T-helper 2 cell (primary cell): ENCODE measurements around the gene UBR4.
A peak's percentile ranks its signal among the peaks of the same experiment; 100 is the strongest.
"Not testable (repeated sequence)": the region's sequence is repeated elsewhere in the genome, so short reads cannot be mapped to it uniquely, and the experiment has no call there.

Experiments
- DNase-seq, 5 experiments: peaks; one replicate each; pipeline versions ENCODE4 v3.0.0 to v3.0.0-alpha.2; 2012 to 2022
- total RNA-seq, 2 donors: gene quantifications; one replicate each; lab custom pipeline; 2026; lab: John Stamatoyannopoulos, UW

UBR4 gene
- 332 to 601 reads per million in 2 donors for total RNA-seq

DNA sequence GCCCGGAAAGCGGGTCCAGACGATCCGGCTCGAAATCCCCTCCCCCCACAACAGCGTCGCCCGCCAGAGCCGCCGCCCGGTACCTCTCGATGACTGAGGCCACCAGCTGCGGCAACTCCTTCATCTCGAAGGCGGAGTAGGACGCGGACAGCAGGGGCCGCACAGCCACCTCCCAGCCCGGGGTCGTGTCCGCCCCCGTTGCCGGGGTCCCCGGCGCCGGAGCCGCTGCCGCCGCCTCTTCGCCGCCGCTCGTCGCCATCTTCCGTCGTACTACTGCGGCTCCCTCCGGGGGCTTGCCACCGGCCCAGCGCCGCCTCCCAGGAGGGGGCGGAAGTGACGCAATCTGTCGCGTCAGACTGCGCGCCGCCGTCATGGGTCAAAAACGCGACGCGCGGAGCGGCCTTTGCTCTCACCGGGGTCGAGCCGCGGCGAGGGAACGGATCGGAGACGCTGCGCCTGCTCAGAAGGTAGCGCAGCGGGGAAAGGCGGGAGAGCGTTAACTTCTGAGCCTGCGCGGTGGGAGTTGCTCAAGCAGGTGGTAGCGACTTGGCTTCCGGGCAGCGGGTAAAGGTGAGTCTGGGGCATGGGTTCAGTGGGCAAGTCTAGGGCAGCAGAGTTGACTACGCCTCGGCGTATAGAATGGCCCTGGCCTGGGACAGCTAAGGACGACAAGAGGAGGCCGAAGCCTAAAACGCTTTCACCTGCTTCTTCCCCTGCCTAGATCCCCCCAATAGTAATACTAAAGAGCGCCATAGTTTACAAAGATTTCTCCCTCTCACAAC is at the start of gene UBR4:
TSS of gene UBR4 (minus strand) at position 277 of the 782 bp plus-strand sequence. CDS start at position 259, 18 bp downstream.
- peak; percentile 92 to 98 (median 96) for DNase-seq

DNA sequence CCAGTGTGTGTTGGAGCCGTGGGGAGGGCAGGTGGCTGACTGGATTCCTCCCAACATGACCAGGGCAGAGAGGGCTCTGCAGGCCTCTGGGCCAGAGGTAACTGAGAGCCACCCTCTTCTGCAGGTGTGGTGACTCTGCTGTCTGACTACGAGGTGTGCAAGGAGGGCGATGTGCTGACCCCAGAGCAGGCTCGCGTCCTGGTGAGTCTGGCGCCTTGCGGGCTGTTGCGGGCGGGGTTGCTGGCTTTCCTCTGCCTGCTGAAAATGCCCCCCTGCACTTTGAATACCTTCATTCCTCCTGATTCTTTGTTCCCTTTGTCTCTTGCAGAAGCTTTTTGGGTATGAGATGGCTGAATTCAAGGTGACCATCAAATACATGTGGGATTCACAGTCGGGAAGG is 48.3 kb upstream of the UBR4 start:
- DNase-seq = no peak

DNA sequence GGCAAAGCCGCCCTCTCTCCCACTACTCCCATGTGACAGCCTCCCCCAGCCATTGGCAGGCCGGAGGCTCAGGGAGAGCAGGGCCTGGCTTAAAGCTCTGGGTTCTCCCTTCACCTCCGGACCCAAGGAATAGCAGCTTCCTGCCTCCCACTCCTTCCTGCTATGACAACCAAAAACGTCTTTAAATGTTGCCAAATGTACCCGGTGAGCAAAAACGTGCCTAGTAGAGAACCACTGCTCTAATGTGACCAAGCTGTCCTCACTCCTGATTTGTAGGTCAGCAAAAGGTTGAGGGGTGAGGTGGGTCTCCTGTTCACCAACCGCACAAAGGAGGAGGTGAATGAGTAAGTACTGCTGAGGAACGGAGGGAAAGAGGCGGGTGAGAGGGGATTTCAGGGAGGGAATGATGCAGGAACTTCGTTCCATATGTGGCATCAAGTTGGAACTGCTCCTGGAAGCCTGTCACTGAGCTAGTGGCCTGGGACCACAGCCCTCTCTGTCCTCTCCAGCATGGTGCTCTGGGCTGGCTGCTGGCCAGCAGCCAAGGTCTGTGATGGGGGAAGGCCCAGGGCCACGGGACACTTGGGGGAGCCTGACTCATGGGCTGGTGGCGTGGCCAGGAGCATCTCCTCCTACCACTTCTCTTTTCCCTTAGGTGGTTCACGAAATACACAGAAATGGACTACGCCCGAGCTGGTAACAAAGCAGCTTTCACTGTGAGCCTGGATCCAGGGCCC is 47.3 kb upstream of the UBR4 start:
- DNase-seq = no peak

DNA sequence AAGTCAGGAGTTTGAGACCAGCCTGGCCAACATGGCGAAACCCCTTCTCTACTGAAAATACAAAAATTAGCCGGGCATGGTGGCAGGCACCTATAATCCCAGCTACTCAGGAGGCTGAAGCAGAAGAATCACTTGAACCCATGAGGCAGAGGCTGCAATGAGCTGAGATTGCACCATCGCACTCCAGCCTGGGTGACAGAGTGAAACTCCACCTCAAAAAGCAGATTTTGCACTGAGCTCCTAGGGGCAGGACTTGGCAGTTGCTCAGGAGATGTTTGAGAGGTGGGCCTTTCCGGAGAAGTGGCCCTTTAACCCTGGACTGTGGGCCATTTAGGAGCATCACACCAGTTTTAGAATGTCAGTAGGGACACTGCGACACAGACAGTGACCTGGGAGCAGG is 46.2 kb upstream of the UBR4 start:
- DNase-seq = not testable (repeated sequence)

DNA sequence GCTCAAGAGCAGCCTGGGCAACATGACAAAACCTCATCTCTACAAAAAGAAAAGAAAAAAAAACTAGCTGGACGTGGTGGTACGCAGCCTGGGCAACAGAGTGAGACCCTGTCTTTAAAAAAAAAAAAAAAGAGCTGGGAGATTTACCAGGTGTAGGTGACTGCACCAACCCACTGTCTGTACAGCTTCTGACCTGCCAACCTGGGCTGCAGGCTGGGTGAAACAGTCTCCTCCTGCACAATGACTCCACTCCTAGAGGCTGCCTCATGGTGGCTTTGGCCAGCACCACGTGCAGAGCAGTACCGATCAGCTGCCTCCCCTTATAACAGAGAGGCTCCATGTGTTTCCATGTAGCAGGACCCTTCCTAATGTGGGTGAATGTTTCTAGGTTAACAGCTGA is 45.2 kb upstream of the UBR4 start:
- DNase-seq = no peak

DNA sequence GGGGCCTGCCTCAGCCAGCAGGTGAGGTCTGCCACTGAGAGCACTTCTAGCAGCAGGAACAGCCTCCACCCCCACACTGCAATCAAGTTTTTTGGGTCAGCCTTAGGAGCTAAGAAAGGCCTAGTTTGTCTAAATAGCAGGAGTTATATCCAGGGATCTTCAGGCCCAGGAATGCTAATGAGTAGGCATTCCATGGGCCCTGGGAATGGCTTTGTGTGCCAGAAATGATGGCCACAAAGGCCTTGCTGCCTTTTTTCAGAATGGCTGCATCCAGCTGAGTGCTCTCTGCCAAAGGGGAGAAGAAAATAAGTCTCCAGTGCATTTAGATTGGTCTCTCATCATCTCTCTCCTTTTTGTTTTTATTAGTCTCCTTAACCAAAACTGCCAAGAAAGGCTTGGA is 44.4 kb upstream of the UBR4 start:
- DNase-seq = no peak

DNA sequence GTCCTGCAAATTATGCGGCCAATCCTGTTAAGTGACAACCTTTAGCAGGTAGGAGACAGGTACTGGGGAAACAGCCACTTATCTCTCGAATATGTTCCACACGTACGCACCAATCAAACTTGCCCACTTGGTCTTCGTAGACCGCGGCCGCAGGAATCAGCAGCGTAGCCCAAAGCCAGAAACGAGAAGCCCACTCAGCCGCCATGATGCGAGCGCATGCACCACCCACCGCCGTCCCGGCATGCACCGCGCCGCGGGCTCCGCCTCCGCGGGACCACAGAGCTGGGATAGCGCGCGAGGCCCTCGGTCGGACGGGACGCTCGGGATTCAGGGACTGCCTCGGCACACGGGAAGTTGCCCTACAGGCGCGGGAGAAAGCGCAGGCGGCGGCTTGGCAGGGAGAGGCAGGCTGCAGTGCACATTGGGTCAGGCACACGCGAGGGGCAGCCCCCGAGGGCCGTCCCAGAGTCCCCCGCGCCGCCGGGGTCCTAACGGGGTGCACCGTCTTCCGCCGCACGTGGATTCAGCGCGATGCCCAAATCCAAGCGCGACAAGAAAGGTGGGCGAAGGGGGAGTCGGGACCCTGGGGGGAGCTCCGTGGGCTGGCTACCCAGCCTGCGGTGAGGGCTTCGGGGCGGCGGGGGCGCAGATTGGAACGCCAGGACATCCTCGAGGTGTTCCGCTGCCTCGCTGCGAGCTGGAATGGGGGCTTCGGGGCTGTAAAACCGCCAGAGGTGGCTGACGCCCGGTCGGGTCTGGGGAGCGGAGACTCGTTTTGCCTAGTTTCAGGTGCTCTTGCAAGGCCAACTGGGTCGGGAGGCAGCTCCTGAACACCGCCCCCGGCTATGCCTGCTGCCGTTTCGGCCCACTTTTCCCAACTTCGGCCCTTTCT is 41.5 kb upstream of the UBR4 start, which contains the start of the genes EMC1 and MRTO4:
TSS of gene EMC1 (minus strand) at position 220 of the 892 bp plus-strand sequence. CDS start at position 205, 15 bp downstream.
TSS of gene MRTO4 (plus strand) at position 501 of the 892 bp plus-strand sequence. CDS start at position 532, 31 bp downstream.
- peak; percentile 81 to 87 (median 84) for DNase-seq

DNA sequence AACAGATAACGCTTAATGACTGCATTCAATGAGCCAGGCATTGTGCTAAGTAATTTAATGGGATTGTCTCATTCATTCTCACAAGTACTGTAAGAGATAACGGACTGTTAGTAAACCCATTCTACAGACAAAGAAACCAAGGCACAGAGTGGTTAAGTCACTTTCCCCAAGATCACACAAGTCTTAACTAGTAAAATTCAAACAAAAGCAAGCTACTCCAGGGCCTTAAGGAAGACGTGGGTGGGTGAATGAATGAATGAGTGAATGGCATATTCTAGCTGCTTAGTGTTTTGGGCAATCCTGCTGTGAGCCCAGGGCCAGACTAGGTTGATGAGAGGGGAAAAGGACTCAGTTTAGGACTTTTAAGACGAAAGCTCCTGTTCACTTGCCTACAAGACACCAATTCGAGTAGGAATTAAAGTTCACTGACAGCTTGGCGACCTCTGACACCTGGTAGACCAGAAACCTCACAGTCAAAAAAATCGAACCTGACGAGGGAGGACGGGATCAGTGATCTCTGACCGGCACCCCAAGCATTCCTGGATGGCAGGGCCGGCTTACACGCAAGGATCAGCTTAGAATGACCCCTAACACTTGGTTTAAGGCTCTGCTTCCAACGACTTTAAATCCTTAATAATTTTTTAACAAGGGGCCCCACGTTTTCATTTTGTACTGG is 40.7 kb upstream of the UBR4 start:
- DNase-seq = no peak

DNA sequence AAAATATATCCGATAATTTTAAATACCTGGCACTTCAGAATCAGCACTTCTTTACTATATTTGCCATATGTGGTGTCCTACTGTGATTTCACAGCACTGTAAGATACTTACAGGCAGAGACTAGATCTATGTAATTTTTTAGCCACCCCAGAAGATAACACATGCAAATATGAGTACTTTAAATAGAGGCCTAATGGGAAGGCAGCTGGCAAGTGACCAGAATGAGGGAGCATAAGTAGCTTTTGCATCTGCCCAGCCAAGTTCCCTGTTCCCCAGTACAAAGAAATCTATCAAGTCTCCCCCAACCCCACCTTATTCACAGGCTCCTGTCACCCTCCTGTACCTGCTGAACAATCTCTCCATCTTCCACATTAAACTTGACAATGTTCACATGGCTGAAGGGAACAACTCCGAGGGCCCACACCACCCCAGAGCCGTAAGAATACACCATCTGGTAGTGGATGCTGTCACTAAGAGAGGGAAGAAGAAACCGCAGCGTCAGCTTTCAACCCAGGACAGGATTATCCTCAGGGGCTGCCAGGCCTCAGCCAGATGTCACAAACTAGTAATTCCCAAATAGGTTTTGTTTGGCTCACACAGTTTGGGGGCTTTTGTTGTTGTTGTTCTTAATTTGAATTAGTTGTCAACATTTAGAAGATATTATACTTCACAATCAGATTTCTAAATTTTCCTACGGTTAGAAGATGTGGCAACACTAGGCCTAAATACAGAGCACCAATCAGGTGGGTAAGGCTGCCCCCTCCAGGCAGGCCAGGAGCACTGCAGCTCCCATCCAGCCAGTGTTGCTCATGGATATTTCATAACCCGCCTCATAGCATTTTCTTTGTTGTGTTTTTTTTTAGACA is 30.8 kb upstream of the UBR4 start:
- peak; percentile 25 to 69 (median 54) for DNase-seq

DNA sequence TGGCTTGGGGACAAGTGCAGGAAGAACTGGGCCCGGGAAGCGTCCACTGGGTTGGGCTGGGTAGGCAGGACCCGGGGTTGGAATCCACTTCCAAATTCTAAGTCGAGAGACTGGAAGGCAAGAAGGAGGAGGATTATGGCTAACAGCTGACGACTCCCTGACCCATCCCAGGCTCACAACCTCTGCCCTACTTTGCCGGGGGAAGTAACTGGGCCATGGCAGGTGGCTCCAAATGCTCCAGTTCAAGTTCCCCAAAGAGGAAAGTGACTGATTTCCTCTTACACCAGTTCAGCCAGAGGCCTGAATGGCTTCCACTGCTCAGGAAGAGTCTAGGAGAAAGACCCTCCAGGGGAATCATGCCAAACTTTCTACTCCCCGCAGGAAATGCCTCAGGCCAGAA is 29.8 kb upstream of the UBR4 start:
- no peak for DNase-seq

DNA sequence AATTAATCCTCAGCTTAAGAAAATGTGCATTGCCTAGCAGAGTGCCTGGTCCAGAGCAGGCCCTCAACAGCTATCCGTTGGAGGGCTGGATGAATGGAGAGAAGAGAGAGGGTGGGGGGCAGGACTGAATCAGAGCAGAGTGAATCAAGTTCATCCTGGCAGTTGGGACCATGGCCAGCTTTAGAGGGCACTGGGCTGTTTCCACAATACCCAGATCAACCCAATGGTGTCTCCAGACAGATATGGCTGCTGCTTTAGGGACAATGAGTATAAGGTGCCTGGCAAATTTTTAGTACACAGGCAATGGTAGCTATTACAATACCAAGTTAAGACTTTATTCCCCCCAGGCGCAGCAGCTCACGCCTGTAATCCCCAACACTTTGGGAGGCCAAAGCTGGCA is 24.2 kb upstream of the UBR4 start:
- DNase-seq = no peak

DNA sequence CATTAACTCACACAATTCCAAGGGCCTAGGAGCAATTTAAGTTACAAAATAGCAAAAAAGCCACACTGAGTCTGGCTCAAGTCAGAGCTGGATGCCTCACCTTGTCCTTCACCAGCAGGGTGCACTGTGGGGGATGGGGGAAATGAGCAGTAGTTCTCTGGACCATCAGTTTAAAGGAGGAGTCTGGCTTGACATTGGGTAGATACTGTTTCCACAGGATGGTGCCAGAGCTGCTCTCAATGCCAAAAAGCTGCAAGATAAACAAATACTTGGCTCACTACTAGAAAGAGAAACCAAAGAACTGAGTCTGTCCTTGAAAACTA is 22.4 kb upstream of the UBR4 start:
- no peak for DNase-seq

DNA sequence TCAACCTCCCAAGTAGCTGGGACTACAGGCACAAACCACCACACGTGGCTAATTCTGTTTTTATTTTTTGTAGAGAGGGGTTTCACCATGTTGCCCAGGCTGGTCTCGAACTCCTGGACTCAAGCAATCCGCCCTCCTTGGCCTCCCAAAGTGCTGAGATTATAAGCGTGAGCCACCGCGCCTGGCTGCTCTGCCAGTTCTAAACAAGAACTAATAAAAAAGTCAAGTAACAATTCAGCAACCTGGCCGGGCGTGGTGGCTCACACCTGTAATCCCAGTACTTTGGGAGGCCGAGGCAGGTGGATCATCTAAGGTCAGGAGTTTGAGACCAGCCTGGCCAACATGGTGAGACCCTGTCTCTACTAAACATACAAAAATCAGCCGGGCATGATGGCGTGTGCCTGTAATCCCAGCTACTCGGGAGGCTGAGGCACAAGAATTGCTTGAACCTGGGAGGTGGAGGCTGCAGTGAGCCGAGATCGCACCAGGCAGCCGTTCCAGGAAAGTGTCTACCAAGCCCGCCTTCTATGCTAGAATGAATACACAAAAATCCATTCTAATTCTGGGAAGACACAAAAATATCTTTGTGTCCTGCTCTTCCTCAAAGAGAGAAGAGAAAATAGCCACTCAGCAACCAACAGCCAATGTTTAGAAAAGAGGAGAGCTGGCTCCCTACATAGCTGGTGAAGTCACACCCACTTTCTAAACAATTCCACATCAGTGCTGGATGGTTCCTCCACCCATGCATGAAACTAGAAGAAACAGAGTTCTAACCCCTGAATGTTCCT is 21.9 kb upstream of the UBR4 start:
- not testable (repeated sequence) for DNase-seq

DNA sequence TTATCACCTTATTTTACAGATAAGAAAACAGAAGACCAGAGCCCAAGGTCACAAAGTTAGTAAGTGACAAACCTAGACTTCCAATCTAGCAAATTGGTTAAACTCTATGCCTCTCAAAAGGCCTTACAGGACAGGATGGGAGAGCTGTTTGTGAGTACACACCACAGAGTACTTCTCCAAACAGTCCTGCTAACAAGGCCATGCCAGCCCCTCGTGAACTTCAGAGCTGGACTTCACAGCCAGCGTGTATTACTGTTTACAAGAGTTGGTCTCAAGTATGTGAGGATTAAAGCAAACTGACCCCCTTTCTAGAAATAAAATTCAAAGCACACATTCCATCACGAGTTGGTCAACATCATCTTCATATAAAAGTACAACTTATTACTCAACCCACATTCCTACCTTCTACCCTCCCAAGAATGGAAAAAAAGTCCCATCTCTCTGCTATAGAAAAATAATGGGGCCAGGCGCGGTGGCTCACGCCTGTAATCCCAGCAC is 19.8 kb upstream of the UBR4 start:
- DNase-seq = no peak

DNA sequence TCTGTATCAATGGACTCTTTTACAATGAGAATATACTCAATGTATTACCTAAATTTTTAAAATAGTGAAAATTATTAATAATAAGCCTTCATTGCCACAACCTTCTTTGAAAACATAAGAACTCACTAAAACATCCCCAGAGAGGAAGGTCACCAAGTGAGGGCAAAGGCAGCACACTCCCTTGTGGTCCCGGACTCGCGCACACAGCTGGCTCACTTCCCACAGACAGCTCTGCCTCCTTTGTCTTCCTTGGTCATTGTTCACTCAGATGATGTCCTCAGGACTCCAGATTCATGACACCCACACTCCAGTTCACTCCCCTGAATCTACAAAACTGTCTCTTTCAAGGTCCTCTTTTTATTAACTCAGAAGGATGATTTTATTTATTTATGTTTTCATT is 19.2 kb upstream of the UBR4 start:
- DNase-seq = no peak

DNA sequence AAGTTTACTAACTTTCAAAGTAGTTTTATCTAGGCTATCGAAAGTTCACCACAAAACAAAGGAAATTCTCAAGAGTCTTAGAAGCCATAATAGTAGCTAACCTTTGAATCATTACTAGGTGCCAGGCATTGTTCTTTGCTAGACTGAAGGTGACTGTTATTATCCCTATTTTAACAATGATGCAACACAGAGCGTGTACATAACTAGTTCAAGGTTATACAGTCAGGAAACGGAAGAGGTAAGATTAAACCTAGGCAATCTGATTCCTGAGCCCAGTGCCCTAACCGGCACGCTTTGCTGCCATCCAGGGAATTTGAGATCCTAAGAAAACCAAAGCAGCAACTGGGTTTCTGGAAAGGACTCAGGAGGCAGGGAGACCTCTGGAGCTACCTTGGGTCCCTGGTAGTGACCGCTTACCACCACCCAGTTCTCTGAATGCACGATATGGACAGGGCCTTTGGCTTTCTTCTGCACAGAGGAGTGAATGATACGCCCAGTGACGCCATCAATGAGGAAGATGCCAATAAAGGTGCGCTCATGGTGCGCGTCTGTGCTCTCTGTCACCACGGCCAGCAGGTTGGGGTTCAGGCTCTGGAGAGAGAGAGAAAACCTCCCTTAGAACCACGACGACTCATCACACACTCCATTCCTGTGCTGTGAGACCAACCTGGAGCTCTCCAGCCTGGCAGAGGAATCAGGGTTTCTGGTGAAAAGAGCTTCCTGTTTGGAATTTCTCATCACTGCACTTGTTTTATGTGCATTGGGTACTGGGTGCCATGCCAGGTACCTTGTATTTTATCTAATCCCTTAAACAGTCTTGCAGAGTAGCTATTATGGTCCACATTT is 13.1 kb upstream of the UBR4 start:
- no peak for DNase-seq

DNA sequence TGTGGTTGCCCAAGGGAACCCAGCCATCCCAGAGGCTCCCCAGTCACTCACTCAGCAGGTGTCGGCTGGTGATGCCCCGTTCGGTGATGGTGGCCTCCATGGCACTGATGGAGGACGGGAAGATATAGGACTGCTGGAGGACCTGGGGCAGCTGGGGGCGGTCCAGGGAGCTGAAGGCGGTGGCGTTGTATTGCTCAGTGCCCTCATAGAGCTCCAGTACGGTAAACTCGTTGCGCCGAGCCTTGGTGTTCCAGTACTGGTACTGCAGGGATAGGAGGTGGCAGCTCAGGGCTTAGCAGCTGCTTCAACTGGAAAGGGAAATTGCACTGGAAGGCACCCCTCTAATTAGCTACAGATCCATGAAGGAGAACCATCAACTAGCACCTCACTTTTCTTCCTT is 12.5 kb upstream of the UBR4 start:
- DNase-seq = no peak

DNA sequence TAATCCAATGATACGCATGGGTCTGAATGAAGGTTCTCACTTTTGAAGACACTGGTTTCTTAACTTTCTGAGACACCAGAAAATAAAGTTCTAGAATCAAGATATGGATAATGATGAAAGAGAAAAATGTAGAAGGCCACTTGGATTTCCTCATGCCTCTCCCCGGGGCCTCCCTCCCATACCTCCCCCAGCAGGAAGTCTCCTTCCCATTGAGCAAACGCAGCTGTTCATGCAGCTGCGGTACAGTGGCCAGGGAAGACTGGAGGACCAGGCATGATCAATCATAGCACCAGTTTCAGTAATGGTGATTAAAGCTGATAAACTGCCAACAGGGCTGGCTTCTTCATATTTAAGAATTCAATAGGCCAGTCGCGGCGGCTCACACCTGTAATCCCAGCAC is 10.9 kb upstream of the UBR4 start:
- no peak for DNase-seq
